Spleen (tissue), 7 donors: Measurements from ENCODE around the gene NUMB.

Experiments
- CTCF ChIP-seq, 11 experiments: fragments of 200-600 bp in 7 of 11; fragments of 450-650 bp in 4 of 11; sonication (generic) in 4 of 11; IDR thresholded peaks in 8 of 11; conservative IDR thresholded peaks in 3 of 11; 1 replicate in 7 of 11; 2 replicates in 4 of 11; pipeline versions ENCODE4 v1.4.0 to v1.8.0; 2016 to 2021; ENCODE audit warnings: antibody characterized with exemption in 11 of 11, inconsistent platforms in 4 of 11, mild to moderate bottlenecking in 1 of 11
- POLR2A ChIP-seq, 3 donors: fragments of 450-650 bp; IDR thresholded peaks; one replicate each; pipeline ENCODE4 v1.5.1; 2017; ENCODE audit warnings: antibody characterized with exemption in 3 of 3, mild to moderate bottlenecking in 1 of 3
- POLR2AphosphoS5 ChIP-seq, 3 donors: sonication (generic); formaldehyde crosslinking; IDR thresholded peaks; one replicate each; pipeline ENCODE4 v1.5.1; 2017; ENCODE audit warnings: antibody characterized with exemption in 3 of 3
- donor health status: DM: no; HTN: no; CAD: no; lungs with moderate emphysema.
- donor health status: DM: no; HTN: no; CAD: no.
- donor health status: DM: no; HTN: no; CAD: no.

GRCh38 chr14:73392329-73393257 is 65.8 kb downstream of the NUMB start:
- no peak for TF ChIP-seq CTCF (IDR thresholded peaks at IDR 0.05 in 8 of 11, conservative IDR thresholded peaks at IDR 0.05 in 3 of 11)
- no peak for TF ChIP-seq POLR2A (IDR thresholded peaks at IDR 0.05)
- TF ChIP-seq POLR2AphosphoS5 (IDR thresholded peaks at IDR 0.05): no peak
